Epithelial cell of esophagus (primary cell): ENCODE measurements around the gene RPS18.

Source experiments
- DNase-seq: peaks from one replicate; pipeline ENCODE4 v3.0.0; 2010; ENCODE audit warnings: low read depth
- H3K4me3 ChIP-seq: 2 replicates; pipeline ENCODE4 v1.5.1; 2011; ENCODE audit warnings: mild to moderate bottlenecking, low read length, control low read depth
- CTCF ChIP-seq: IDR thresholded peaks from 2 replicates; pipeline ENCODE4 v1.5.1; 2011; ENCODE audit warnings: low read depth, mild to moderate bottlenecking, low read length, control low read depth, inconsistent platforms; ENCODE audit not compliant: insufficient read depth; ENCODE audit errors: missing control alignments

RPS18 gene

GRCh38 chr6:33306356-33306755 lies 34.5 kb downstream of the RPS18 start:
- no peak overlapping the region for H3K4me3 ChIP-seq
- TF ChIP-seq CTCF, result no peak
- no peak for DNase-seq

DNA sequence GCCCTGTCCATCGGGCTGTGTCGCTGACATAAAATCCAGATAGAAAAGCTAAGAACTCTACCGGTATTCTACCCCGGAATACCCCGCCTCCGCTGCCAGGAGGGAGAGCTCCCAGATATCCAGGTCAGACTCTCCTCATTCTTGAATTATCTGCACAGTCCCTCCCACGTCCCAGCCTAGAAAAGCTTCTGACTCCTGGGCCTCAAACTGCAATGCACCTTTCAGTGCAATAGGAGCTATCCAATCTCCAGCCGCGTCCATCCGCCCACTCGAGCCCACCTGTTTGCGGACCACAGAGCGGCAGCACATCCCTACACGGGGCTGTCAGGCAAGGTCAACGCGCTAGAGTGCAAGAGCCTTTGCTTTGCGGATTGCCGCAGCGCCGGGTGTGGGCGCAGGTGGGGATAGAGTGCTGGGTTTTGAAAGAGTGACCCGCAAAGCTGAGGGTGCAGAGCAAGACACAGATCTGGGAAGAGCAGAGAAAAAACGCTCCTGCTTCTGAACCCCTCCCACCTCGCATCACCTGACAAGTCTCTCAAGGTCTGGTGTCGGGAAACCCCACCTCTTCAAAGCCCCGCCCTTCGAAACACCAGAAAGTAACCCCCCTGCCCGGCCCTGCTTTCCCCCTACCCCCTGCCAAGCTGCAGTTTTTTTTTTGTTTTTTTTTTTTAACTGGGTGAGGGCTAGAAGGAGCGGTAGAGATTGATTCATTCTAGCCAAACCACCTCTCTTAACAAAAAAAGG lies 40.7 kb downstream of the RPS18 start:
- DNase-seq, result peak; percentile 91
- TF ChIP-seq CTCF, result no peak

GRCh38 chr6:33313105-33313708 lies 41.3 kb downstream of the RPS18 start:
- no peak for TF ChIP-seq CTCF
- peak overlapping the region; percentile 90 for H3K4me3 ChIP-seq
- DNase-seq, result no peak

More for the DNA sequence above, 40.7 kb downstream of the RPS18 start:
- peak overlapping the region; percentile 90 for H3K4me3 ChIP-seq

- peak within 1 kb of the TSS; percentile 90 for H3K4me3 ChIP-seq
- DNase-seq, result peak; percentile 67
- TF ChIP-seq CTCF, result no peak
Observed at GRCh38 chr6:33313709-33314514, 42.0 kb downstream of the RPS18 start, which contains the start of gene TAPBP. TSS of gene TAPBP (minus strand) at chr6:33314078. CDS start at chr6:33314041, 37 bp downstream.

DNA sequence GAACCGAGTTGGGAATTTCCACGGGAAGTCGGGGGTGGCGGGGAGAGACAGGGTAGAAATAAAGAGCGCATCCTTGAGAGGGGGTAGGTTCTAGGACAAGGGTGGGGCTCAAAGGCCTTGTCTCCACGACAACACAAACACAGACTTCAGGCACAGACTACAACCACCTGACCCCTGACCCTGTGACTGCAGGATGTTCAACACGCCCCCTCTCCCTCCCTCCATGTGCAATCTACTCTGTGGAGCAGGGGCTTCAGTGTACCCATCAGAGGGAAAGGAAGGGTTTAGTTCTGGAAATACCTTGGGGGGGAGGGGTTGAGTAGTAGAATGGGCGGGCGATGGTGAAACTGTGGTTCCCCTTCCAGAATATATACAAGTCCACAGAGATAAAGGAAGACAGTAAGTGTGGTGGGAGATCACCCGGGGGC lies 42.7 kb downstream of the RPS18 start:
- peak; percentile 86 for DNase-seq
- TF ChIP-seq CTCF, result no peak
- H3K4me3 ChIP-seq, result peak overlapping the region; percentile 90

DNA sequence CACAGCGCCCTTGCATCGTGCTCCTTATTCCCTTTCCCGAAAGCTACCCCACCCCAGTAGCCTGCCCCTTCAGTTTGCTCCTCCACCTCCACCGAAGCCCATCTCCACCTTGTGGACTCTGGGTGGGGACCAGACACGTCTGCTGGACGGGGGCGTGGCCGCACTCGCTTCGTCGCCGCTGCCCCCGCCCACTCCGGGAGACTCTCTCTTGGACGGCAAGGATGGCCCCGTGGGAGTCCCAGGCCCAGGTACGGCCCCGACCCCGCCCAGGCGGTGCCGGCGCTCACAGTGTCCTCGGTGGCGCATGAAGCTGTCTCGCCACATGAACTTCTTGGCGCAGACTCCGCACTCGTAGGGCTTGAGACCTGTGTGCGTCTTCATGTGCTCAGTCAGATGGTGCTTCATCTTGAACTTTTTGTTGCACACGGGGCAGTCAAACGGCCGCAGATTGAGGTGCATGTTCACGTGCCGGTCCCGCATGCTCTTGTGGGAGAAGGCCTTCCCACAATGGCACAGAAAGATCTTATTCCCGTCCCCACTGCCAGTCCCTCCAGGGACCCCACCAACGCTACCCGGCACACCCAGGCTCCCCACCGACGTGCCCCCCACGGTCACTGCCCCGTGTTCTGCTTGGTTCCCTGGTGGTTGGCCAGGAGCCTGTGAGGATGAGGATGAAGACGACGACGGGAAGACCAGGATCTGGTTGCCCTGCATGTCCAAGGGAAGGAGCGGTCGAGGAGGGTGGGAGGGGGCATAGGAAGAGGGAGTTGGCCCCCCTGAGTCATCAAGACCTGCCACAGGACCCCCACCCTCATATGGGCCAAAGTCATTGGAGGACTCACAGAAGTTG lies 43.3 kb downstream of the RPS18 start:
- peak; percentile 56 for DNase-seq
- peak overlapping the region; percentile 90 for H3K4me3 ChIP-seq
- TF ChIP-seq CTCF, result no peak
